GM18502 (cell line): Measurements from ENCODE around the gene SANBR.
"Not testable (repeated sequence)": the region's sequence is repeated elsewhere in the genome, so short reads cannot be mapped to it uniquely, and the experiment has no call there.

Experiments used
- ATAC-seq: cut with Tn5 transposase; IDR thresholded peaks from one replicate; pipeline ENCODE4 v1.9.1; 2021; ENCODE audit warnings: mild to moderate bottlenecking; ENCODE audit not compliant: unreplicated experiment, poor library complexity

The SANBR gene

DNA sequence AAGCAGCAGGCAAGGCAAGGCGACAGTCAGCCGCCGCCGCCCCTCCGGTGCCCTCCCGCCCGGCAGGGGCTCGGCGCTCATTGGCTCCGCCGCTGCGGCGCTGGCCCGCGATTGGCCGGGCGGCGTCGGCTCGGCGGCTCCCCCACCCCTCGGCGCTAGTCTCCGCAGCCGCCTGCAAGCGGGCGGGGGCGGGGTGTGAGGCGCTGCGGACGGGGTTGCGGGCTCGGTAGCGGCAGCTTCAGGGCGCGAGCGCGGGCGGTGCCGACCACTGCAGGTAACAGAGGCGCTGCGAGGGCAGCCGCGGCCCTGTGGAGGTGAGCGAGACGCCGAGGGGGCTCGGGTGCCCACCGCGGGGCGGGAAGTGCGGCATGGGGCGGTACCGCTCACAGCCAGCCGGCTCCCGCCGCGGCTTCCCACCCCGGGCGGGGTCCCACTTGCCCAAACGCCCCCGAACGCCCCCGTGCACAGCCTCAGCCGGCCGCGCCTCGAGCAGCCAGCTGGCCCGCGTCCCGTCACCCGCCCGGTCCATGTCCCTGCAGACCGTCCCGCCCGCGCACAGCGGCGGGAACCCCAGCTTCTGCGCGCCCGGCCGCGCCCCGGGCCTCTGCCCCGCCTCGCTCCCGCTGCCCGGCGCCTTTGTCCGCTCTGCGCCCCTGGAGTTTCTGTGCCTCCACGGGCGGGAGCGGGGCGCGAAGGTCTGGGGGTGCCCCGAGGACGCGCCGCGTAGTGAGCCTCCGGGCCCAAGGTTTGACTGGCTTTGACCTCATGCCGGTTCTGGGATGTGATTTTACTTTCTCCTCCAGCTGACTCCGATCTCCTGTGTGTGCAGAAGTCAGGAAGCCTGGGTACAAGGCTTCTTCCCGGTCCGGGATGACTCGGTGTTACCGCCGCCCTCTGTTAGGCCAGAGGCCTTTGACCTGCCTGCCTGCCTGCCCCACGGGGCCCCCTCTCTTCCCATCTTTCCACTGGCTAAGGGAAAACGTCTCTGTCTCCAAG lies at the start of gene SANBR:
Gene SANBR, plus strand, starts transcription at position 158 of the 996 bp plus-strand sequence. CDS start 4,480 bp downstream, outside the sequence.
- peak; percentile 97 for ATAC-seq

DNA sequence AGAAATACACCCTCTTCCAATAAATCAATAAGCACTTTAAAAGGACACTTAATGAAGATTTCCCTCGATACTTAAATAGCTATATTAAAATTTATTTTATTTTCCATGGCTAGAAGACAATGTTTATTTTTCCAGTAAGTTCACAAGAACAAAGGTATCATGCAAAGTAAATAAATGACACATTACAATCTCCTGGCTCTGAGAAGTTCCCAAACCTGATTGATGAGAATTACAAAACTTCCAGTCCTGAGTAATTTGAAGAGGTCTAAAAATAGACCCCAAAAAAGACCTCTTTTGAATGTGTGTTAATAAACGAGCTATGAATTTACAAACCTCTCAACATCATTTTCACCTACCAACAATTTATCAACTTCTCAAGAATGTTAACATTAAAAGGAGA lies 49.7 kb upstream of the SANBR start:
- no peak for ATAC-seq

- peak; percentile 21 for ATAC-seq
Measured at GRCh38 chr2:61016392-61017002, 49.2 kb upstream of the SANBR start.

GRCh38 chr2:61017003-61017555 lies 48.6 kb upstream of the SANBR start:
- ATAC-seq, result peak; percentile 67

GRCh38 chr2:61017556-61018317 lies 47.9 kb upstream of the SANBR start, which contains the start of the genes PEX13 and PUS10:
Gene PEX13, plus strand, starts transcription at chr2:61017720. Its CDS starts 40 bp downstream, at chr2:61017760.
Gene PUS10, minus strand, starts transcription at chr2:61018255. Its CDS starts 6,365 bp downstream, at chr2:61011890.
- peak; percentile 74 for ATAC-seq

- no peak for ATAC-seq
Measured at GRCh38 chr2:61018318-61018755, 47.3 kb upstream of the SANBR start.

- no peak for ATAC-seq
Measured at GRCh38 chr2:61018798-61019197, 46.9 kb upstream of the SANBR start.

GRCh38 chr2:61021228-61021660 lies 44.4 kb upstream of the SANBR start:
- ATAC-seq, result no peak

- ATAC-seq, result no peak
Measured at GRCh38 chr2:61023670-61024069, 42.0 kb upstream of the SANBR start.

GRCh38 chr2:61029533-61029932 lies 36.1 kb upstream of the SANBR start:
- no peak for ATAC-seq

GRCh38 chr2:61034592-61034991 lies 31.1 kb upstream of the SANBR start:
- not testable (repeated sequence) for ATAC-seq

GRCh38 chr2:61036643-61037042 lies 29.0 kb upstream of the SANBR start:
- ATAC-seq, result not testable (repeated sequence)

DNA sequence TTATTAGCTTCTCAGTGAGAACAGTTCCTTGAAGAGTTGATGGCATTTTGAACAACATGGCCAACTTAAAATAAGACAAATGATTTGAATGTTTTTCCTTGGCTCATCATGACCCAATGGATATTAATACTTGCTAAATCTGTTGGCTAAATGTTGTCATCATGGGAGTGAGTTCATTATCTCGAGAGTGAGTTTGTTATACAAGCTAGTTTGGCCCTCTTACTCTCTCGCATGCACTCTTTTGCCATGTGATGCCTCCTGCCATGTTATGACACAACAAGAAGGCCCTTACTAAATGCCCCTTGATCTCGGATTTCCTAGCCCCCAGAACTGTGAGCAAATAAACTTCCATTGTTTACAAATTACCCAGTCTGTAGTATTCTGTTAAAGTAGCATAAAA lies 22.9 kb upstream of the SANBR start:
- ATAC-seq, result no peak

DNA sequence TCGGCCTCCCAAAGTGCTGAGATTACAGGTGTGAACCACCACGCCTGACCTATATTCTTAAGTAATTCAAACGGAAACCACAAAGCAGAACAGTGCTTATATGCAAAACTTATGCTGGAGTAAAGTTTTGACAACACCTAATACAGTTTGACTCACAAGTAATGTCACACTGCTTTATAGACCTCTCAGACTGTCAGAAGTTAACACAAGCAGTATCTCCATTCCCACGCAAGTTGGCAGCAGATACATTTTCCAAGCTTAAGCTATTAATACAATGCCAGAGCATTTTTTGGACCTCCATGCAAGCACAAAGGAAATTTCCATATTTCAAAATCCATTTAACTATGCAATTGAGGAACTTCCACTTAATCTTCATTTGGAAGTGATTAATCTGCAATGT lies 21.0 kb upstream of the SANBR start:
- ATAC-seq, result no peak

- no peak for ATAC-seq
Measured at GRCh38 chr2:61045226-61045625, 20.4 kb upstream of the SANBR start.

DNA sequence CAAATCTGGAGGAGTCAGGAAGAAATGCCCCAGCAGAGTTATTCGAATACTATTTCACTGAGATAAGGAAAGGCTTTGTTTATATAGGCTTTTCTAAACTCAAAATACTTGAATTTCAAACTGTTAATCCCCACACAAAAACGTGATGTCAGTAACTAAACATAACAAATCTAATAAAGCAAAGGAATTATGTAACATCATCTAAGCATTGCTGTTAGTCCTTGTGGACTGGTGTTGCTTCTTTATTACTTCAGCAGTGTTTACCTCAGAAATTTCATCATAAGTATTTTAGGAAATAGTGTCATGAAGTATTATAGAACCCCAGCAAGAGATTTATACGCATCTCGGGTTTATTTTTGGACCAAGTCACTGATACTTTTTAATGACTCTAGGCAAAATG lies 19.7 kb upstream of the SANBR start:
- no peak for ATAC-seq

DNA sequence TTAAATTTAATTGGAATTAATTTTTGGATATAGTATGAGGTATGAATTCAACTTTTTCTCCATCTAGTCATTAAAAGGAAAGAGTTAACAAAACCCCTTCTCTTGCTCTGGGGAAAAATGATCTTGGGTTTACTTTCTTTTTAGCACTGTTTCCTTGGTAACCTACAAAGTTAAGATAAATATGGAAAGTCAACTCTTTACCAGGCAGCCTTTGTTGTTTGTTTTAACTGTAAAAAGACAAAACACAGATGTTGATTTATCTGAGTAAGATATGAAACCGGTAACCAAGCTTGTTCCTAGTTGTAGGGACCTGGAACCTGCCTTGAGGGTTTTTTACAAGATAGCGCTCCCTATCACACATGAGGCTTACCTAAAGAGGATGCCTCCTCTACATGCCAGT lies 10.1 kb upstream of the SANBR start:
- no peak for ATAC-seq

- ATAC-seq, result no peak
Measured at GRCh38 chr2:61057562-61057961, 8.1 kb upstream of the SANBR start.

DNA sequence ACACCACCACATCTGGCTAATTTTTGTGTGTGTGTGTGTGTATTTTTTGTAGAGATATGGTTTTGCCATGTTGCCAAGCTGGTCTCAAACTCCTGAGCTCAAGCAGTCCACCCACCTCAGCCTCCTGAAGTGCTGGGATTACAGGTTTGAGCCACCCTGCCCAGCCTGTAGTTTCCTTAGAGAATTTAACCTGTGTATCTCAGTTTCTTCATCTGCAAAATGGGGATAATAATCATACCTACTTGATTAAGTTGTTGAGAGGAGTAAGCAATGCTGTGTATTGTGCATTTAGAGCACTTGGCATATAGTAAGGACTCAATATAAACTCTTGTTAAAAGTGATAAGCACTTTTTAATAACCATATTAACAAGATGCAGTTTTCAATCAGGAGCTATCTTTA lies 6.3 kb upstream of the SANBR start:
- no peak for ATAC-seq

GRCh38 chr2:61074100-61074499 lies 8.4 kb downstream of the SANBR start:
- ATAC-seq, result no peak
